ENCODE results near the gene DGKB.

Gene DGKB

GRCh38 chr7:14115701-14116100 lies 786.9 kb downstream of the DGKB start:
- DNase-seq (ENCODE audit: low read depth): no peak

GRCh38 chr7:14104861-14105260 lies 797.7 kb downstream of the DGKB start:
- no peak for DNase-seq (ENCODE audit: low read depth)

GRCh38 chr7:14096159-14096558 lies 806.4 kb downstream of the DGKB start:
- DNase-seq (ENCODE audit: low read depth): no peak

DNA sequence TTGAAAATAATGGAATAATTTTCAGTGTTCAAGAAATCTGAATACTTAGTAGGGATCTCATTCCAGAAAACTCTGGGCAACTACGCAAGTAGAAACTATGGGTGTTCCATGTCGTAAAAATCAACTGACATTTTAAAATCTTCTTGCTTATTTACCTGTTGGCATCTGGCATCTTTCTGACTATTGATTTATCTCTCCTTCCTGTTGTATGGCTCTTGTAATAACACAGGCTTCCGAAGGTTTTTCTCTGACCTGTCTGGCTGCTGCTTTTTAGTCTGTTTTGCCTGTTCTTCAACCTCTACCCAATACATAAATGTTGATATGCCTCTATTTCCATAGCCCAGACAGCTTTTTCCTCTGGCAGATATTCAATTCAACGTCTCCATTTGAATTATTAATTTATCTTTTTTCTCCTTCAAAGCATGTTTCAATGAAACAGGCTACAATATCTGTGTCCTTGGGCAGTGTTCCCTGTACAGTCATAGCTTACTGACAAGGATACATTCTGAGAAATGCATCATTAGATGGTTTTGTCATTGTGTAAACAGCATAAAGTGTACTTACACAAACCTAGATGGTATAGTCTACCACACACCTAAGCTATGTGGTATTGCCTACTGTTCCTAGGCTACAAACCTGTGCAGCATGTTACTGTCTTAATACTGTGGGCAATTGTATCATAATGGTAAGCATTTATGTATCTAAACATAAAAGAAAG lies 807.2 kb downstream of the DGKB start:
- DNase-seq (ENCODE audit: low read depth): no peak
